Stimulated activated memory B cell treated with anti-CD40 and anti-IgM and Interleukin-4, amounts not matched to agents 10 μg/mL and 1 μg/mL and 100 μg/mL, for 72 hours (primary cell): ENCODE data around the gene KCNN3.

Experiments
- ATAC-seq: fragments of 150-1000 bp; cut with Tn5 transposase; 2 replicates; pipeline ENCODE4 v1.10.0; 2021
- H3K27ac Mint-ChIP-seq: one replicate; pipeline ENCODE4 v1.8.0; 2022; ENCODE audit warnings: mild to moderate bottlenecking, mixed read lengths
- H3K27me3 Mint-ChIP-seq: one replicate; pipeline ENCODE4 v1.8.0; 2022; ENCODE audit warnings: mixed read lengths
- H3K36me3 Mint-ChIP-seq: one replicate; pipeline ENCODE4 v1.8.0; 2022; ENCODE audit warnings: mixed read lengths
- H3K4me1 Mint-ChIP-seq: one replicate; pipeline ENCODE4 v1.8.0; 2022; ENCODE audit warnings: mixed read lengths
- H3K4me3 Mint-ChIP-seq: one replicate; pipeline ENCODE4 v1.8.0; 2022; ENCODE audit warnings: mild to moderate bottlenecking, moderate library complexity, mixed read lengths
- H3K9me3 Mint-ChIP-seq: one replicate; pipeline ENCODE4 v1.8.0; 2022; ENCODE audit warnings: mixed read lengths

Gene KCNN3

GRCh38 chr1:154808909-154809262 lies 61.2 kb downstream of the KCNN3 start:
- ATAC-seq: no peak
- no peak overlapping the region for H3K27ac Mint-ChIP-seq
- no peaks in the 10 kb centered on the region for H3K36me3 Mint-ChIP-seq
- H3K4me3 Mint-ChIP-seq: no peak overlapping the region
- peaks cover 50% of the 10 kb centered on the region for H3K27me3 Mint-ChIP-seq
- H3K9me3 Mint-ChIP-seq: no peaks in the 10 kb centered on the region
- peaks cover 32% of the 10 kb centered on the region for H3K4me1 Mint-ChIP-seq

GRCh38 chr1:154808261-154808908 lies 61.7 kb downstream of the KCNN3 start:
- no peaks in the 10 kb centered on the region for H3K9me3 Mint-ChIP-seq
- H3K27me3 Mint-ChIP-seq: peaks cover 55% of the 10 kb centered on the region
- no peaks in the 10 kb centered on the region for H3K36me3 Mint-ChIP-seq
- H3K4me3 Mint-ChIP-seq: no peak overlapping the region
- ATAC-seq: no peak
- peaks cover 32% of the 10 kb centered on the region for H3K4me1 Mint-ChIP-seq
- H3K27ac Mint-ChIP-seq: no peak overlapping the region

- Mint-ChIP-seq H3K9me3 (no peaks in the 10 kb centered on the region), H3K4me3 (no peak overlapping the region), H3K36me3 (no peaks in the 10 kb centered on the region), H3K27me3 (peaks cover 56% of the 10 kb centered on the region), H3K27ac (no peak overlapping the region), H3K4me1 (peaks cover 32% of the 10 kb centered on the region)
- ATAC-seq: peak; percentile 85
These were observed 63.0 kb downstream of the KCNN3 start for GRCh38 chr1:154807048-154807591.

GRCh38 chr1:154806333-154806732 lies 63.7 kb downstream of the KCNN3 start:
- Mint-ChIP-seq H3K36me3 (no peaks in the 10 kb centered on the region), H3K27ac (no peak overlapping the region), H3K4me3 (no peak overlapping the region), H3K27me3 (peaks cover 64% of the 10 kb centered on the region), H3K9me3 (no peaks in the 10 kb centered on the region), H3K4me1 (peaks cover 32% of the 10 kb centered on the region)
- no peak for ATAC-seq

GRCh38 chr1:154802982-154803920 lies 66.8 kb downstream of the KCNN3 start:
- H3K27ac Mint-ChIP-seq: no peak overlapping the region
- no peaks in the 10 kb centered on the region for H3K36me3 Mint-ChIP-seq
- H3K9me3 Mint-ChIP-seq: no peaks in the 10 kb centered on the region
- H3K4me3 Mint-ChIP-seq: no peak overlapping the region
- peaks cover 56% of the 10 kb centered on the region for H3K27me3 Mint-ChIP-seq
- peaks cover 20% of the 10 kb centered on the region for H3K4me1 Mint-ChIP-seq
- ATAC-seq: no peak

- Mint-ChIP-seq H3K4me3 (no peak overlapping the region), H3K9me3 (no peaks in the 10 kb centered on the region), H3K27ac (no peak overlapping the region), H3K36me3 (no peaks in the 10 kb centered on the region), H3K4me1 (peaks cover 13% of the 10 kb centered on the region), H3K27me3 (peaks cover 48% of the 10 kb centered on the region)
- no peak for ATAC-seq
These were observed 67.6 kb downstream of the KCNN3 start for GRCh38 chr1:154802336-154802969.

GRCh38 chr1:154801234-154802011 lies 68.7 kb downstream of the KCNN3 start:
- Mint-ChIP-seq H3K4me3 (no peak overlapping the region), H3K4me1 (peaks cover 2% of the 10 kb centered on the region), H3K27ac (no peak overlapping the region), H3K27me3 (peaks cover 46% of the 10 kb centered on the region), H3K9me3 (no peaks in the 10 kb centered on the region), H3K36me3 (no peaks in the 10 kb centered on the region)
- ATAC-seq: no peak

- no peak for ATAC-seq
- H3K27me3 Mint-ChIP-seq: peaks cover 30% of the 10 kb centered on the region
- no peaks in the 10 kb centered on the region for H3K9me3 Mint-ChIP-seq
- no peak overlapping the region for H3K4me3 Mint-ChIP-seq
- no peaks in the 10 kb centered on the region for H3K4me1 Mint-ChIP-seq
- no peak overlapping the region for H3K27ac Mint-ChIP-seq
- H3K36me3 Mint-ChIP-seq: no peaks in the 10 kb centered on the region
These were observed 70.9 kb downstream of the KCNN3 start for GRCh38 chr1:154799188-154799587.

GRCh38 chr1:154798645-154799044 lies 71.4 kb downstream of the KCNN3 start:
- no peaks in the 10 kb centered on the region for H3K4me1 Mint-ChIP-seq
- H3K27ac Mint-ChIP-seq: no peak overlapping the region
- H3K4me3 Mint-ChIP-seq: no peak overlapping the region
- H3K36me3 Mint-ChIP-seq: no peaks in the 10 kb centered on the region
- H3K9me3 Mint-ChIP-seq: no peaks in the 10 kb centered on the region
- ATAC-seq: no peak
- H3K27me3 Mint-ChIP-seq: peaks cover 24% of the 10 kb centered on the region

- H3K4me1 Mint-ChIP-seq: peaks cover 3% of the 10 kb centered on the region
- ATAC-seq: no peak
- no peak overlapping the region for H3K27ac Mint-ChIP-seq
- no peak overlapping the region for H3K4me3 Mint-ChIP-seq
- peaks cover 20% of the 10 kb centered on the region for H3K27me3 Mint-ChIP-seq
- no peaks in the 10 kb centered on the region for H3K36me3 Mint-ChIP-seq
- no peaks in the 10 kb centered on the region for H3K9me3 Mint-ChIP-seq
These were observed 72.9 kb downstream of the KCNN3 start for GRCh38 chr1:154797175-154797574.

- H3K27me3 Mint-ChIP-seq: peaks cover 20% of the 10 kb centered on the region
- no peak overlapping the region for H3K4me3 Mint-ChIP-seq
- no peak overlapping the region for H3K27ac Mint-ChIP-seq
- no peak for ATAC-seq
- no peaks in the 10 kb centered on the region for H3K36me3 Mint-ChIP-seq
- H3K9me3 Mint-ChIP-seq: no peaks in the 10 kb centered on the region
- H3K4me1 Mint-ChIP-seq: peaks cover 11% of the 10 kb centered on the region
These were observed 73.7 kb downstream of the KCNN3 start for GRCh38 chr1:154796303-154796892.

- H3K36me3 Mint-ChIP-seq: no peaks in the 10 kb centered on the region
- peaks cover 25% of the 10 kb centered on the region for H3K27me3 Mint-ChIP-seq
- H3K27ac Mint-ChIP-seq: no peak overlapping the region
- no peak overlapping the region for H3K4me3 Mint-ChIP-seq
- H3K9me3 Mint-ChIP-seq: no peaks in the 10 kb centered on the region
- peaks cover 16% of the 10 kb centered on the region for H3K4me1 Mint-ChIP-seq
- ATAC-seq: no peak
These were observed 75.5 kb downstream of the KCNN3 start for GRCh38 chr1:154794608-154795007.

GRCh38 chr1:154793685-154794084 lies 76.4 kb downstream of the KCNN3 start:
- H3K36me3 Mint-ChIP-seq: no peaks in the 10 kb centered on the region
- ATAC-seq: no peak
- H3K27me3 Mint-ChIP-seq: peaks cover 35% of the 10 kb centered on the region
- no peak overlapping the region for H3K4me3 Mint-ChIP-seq
- peaks cover 16% of the 10 kb centered on the region for H3K4me1 Mint-ChIP-seq
- no peaks in the 10 kb centered on the region for H3K9me3 Mint-ChIP-seq
- H3K27ac Mint-ChIP-seq: no peak overlapping the region

GRCh38 chr1:154792899-154793298 lies 77.2 kb downstream of the KCNN3 start:
- no peak overlapping the region for H3K4me3 Mint-ChIP-seq
- no peaks in the 10 kb centered on the region for H3K9me3 Mint-ChIP-seq
- H3K4me1 Mint-ChIP-seq: peaks cover 16% of the 10 kb centered on the region
- ATAC-seq: no peak
- H3K36me3 Mint-ChIP-seq: no peaks in the 10 kb centered on the region
- peaks cover 35% of the 10 kb centered on the region for H3K27me3 Mint-ChIP-seq
- H3K27ac Mint-ChIP-seq: no peak overlapping the region
